Peyer's patch (tissue), 4 donors: ENCODE measurements around the gene PCDHB7.
"Not testable (repeated sequence)": the region's sequence is repeated elsewhere in the genome, so short reads cannot be mapped to it uniquely, and the experiment has no call there.

Experiments
- POLR2A ChIP-seq, 2 donors: fragments of 450-650 bp; IDR thresholded peaks; one replicate each; pipeline ENCODE4 v1.5.1; 2017; ENCODE audit warnings: antibody characterized with exemption in 2 of 2, mild to moderate bottlenecking in 2 of 2, moderate library complexity in 2 of 2
- TF ChIP-seq, protein P1 (sequence below), 6 experiments: fragments of 450-650 bp in 4 of 6; fragments of 200-600 bp in 2 of 6; sonication (generic) in 1 of 6; IDR thresholded peaks; one replicate each; pipeline ENCODE4 v1.5.1; 2017 to 2019; ENCODE audit warnings: antibody characterized with exemption in 6 of 6, mild to moderate bottlenecking in 3 of 6, moderate library complexity in 1 of 6

DNA sequence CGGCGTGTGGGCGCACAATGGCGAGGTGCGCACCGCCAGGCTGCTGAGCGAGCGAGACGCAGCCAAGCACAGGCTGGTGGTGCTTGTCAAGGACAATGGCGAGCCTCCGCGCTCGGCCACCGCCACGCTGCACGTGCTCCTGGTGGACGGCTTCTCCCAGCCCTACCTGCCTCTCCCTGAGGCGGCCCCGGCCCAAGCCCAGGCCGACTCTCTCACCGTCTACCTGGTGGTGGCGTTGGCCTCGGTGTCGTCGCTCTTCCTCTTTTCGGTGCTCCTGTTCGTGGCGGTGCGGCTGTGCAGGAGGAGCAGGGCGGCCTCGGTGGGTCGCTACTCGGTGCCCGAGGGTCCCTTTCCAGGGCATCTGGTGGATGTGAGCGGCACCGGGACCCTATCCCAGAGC is 20.3 kb upstream of the PCDHB7 start:
- TF ChIP-seq, protein P1, sequence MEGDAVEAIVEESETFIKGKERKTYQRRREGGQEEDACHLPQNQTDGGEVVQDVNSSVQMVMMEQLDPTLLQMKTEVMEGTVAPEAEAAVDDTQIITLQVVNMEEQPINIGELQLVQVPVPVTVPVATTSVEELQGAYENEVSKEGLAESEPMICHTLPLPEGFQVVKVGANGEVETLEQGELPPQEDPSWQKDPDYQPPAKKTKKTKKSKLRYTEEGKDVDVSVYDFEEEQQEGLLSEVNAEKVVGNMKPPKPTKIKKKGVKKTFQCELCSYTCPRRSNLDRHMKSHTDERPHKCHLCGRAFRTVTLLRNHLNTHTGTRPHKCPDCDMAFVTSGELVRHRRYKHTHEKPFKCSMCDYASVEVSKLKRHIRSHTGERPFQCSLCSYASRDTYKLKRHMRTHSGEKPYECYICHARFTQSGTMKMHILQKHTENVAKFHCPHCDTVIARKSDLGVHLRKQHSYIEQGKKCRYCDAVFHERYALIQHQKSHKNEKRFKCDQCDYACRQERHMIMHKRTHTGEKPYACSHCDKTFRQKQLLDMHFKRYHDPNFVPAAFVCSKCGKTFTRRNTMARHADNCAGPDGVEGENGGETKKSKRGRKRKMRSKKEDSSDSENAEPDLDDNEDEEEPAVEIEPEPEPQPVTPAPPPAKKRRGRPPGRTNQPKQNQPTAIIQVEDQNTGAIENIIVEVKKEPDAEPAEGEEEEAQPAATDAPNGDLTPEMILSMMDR (IDR thresholded peaks at IDR 0.05), result not testable (repeated sequence)
- TF ChIP-seq POLR2A (IDR thresholded peaks at IDR 0.05), result not testable (repeated sequence)
